Measurements from ENCODE around the gene KMT5C. TPM values are rescaled to one million over a fixed set of nuclear protein-coding genes. Genes with fewer than 3 reads are reported as not detected.

Gene KMT5C
- total RNA-seq, 1 donor from 2014 or later, result 12.0 TPM

DNA sequence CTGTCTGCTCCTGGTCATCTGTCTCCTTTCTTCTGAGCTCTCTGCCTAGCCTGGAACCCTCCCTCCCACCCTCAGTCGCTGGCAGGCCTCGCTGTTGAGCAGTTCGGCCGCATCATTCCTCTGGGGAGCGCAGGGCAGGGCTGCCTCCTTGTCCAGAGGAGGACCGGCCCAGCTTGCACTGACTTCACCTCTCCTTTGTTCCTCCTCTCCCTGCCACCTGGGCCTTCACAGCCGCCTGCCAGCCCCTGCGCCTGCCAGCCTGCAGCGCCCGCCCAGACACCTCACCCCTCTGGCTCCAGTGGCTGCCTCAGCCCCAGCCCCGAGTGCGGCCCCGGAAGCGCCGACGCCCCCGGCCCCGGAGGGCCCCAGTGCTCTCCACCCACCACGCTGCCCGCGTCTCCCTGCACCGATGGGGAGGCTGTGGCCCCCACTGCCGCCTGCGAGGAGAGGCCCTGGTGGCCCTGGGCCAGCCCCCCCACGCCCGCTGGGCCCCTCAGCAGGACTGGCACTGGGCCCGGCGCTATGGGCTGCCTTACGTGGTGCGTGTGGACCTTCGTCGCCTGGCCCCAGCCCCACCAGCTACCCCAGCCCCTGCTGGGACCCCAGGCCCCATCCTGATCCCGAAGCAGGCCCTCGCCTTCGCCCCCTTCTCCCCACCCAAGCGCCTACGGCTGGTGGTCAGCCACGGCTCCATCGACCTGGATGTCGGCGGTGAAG is 7.2 kb downstream of the KMT5C start:
- DNase-seq (ENCODE audit: low spot score), result no peak

DNA sequence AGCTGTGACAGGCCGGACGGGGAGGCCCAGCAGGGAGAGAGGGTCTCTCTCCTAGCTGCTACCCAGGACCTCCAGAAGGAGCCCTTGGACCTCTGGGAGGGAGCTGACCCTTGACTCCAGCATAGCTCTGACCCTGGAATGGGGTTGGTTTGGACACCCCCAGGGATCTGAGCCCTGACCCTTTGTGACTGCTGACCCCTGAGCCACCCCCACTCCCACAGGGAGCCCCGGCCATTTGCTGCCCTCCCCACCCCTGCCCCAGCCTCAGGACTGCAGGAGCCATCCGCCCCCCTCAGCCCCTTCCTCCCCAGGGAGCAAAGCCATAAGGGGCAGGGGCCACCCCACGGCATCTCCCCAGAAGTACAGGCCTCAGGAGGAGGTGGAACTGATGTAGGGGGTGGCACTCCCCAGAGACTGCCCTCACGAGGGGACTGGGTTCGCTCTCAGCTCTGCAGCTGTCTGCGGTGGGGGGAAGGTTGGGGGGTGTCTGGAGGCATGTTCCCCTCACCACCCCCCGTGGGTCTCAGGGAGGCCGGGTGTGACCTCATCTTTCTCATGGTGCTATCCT is 7.8 kb downstream of the KMT5C start:
- DNase-seq (ENCODE audit: low spot score), result no peak

DNA sequence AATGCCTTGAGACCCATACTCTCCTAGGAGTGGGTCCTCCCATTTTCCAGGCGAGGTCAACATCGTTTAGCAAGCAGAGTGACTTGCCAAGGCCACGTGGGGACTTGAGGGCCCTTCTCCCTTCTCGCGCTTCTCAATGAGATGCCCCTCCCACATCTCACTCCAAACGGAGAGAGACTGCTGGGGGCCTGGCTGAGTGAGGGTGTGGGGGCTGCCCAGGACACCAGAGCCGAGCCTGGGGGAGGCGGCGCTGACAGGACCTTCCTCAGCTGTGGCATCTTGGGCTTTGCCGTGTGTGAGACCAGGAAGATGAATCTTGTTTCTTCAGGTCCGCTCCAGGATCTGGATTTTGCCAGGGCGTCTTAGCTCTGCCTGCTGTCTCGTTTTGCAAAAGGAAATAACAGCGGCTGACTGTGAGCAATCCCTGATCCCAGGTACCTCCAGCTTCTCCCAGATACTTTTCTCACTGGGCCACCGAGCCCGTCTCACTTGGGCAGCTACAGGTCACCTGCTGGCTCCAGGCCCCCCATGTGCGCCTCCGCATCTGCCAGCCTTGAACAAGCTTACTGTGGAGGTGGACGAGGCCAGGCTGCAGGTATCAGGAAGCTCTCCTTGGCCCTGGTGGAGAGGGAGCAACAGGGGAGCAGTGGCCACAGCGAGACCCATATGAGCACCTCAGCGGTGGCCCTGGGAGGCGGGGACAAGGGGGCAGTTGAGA is 8.8 kb downstream of the KMT5C start:
- no peak for DNase-seq (ENCODE audit: low spot score)

- DNase-seq (ENCODE audit: low spot score), result no peak
These were observed 11.1 kb downstream of the KMT5C start for GRCh38 chr19:55350620-55351315.

DNA sequence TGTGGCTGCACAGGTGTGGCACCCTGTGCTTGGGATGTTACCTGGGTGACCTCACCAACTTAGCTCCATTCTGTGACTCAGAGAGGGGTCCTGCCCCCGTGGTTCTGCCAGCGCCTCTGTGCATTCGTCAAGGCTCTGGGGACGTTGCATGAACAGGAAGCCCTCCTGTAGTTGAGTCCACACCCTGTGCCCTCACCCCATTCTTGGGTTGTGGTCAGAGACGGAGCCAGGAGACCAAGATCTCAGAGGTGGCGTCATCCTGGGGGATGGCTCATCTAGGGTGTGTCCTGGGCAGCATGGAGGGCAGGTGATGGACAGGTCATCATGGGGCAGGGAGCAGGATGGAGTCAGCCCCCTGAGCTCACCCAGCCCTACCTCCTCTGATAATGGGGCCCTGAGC is 12.4 kb downstream of the KMT5C start:
- no peak for DNase-seq (ENCODE audit: low spot score)

- DNase-seq (ENCODE audit: low spot score), result no peak
These were observed 13.0 kb downstream of the KMT5C start for GRCh38 chr19:55352549-55353145.

GRCh38 chr19:55353356-55353802 is 13.7 kb downstream of the KMT5C start:
- no peak for DNase-seq (ENCODE audit: low spot score)

DNA sequence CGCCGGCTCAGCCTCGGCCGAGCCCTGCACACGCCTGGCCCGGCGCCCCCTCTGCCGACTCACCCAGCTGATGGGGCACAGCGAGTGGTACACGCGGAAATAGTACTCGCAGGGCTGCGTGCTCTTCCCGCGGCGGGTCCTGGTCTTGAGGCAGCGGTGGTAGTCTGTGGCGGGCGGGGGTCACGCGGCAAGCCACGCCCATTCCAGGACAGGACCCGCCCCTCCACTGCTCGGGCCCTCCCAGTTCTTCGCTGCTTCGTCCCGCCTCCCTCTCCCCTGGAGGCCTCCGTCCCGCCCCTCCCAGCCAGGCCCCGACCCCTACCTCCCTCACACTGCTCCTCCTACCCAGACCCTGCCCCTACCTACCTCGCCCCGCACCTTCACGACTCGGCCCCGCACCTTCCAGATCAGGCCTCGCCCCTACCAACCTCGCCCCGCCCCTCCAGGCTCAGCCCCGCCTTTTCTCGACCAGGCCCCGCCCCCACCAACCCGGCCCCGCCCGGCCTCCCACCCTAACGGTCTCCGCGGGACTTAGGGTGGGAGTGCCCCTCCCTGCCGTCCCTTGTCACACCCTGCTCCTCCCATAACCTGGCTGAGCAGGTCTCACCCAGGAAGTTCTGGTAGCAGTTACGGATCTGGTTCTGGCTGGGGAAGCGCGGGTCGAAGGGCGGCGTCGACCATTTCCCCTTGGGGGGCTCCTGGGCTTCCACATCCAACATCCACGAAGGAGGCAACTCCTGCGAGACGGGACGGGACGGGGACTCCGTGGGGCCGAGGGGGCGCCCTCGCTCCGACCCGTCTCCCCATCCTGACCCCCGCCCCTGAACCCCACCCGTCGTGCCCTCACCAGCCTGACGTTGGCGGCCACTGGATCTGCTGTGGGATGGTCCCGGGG is 14.4 kb downstream of the KMT5C start:
- DNase-seq (ENCODE audit: low spot score), result no peak

GRCh38 chr19:55354698-55355212 is 15.1 kb downstream of the KMT5C start, which contains the start of gene COX6B2:
Gene COX6B2, minus strand, starts transcription at chr19:55354719. Its CDS starts 198 bp downstream, at chr19:55354521.
- DNase-seq (ENCODE audit: low spot score), result no peak

DNA sequence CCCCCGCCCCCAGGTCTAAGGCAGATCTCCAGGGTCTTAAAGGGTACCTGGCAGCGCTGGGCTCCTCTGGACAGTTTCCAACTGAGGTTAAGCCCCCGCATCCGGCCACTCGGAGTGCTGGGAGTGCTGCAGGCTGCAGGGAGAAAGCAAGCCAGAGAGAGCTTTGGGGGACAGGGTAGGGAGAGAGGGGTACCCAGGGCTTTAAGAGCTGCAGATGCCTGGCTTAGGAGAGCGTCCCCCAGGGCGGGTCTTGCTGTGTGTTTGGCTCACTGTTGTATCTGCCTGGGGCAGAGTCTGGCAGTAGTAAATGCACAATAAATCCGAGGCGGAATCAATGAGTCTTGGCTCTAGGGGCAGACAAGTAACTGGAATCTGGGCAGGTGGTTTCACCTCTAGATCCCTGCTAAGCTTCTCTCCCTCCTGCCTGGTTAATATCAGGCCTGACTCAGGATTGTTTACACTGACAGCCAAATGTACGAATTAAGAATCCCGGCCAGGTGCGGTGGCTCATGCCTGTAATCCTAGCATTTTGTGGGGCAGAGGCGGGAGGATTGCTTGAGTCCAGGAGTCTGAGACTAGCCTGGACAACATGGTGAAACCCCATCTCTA is 15.6 kb downstream of the KMT5C start:
- no peak for DNase-seq (ENCODE audit: low spot score)

- DNase-seq (ENCODE audit: low spot score), result no peak
These were observed 18.8 kb downstream of the KMT5C start for GRCh38 chr19:55358493-55358892.

DNA sequence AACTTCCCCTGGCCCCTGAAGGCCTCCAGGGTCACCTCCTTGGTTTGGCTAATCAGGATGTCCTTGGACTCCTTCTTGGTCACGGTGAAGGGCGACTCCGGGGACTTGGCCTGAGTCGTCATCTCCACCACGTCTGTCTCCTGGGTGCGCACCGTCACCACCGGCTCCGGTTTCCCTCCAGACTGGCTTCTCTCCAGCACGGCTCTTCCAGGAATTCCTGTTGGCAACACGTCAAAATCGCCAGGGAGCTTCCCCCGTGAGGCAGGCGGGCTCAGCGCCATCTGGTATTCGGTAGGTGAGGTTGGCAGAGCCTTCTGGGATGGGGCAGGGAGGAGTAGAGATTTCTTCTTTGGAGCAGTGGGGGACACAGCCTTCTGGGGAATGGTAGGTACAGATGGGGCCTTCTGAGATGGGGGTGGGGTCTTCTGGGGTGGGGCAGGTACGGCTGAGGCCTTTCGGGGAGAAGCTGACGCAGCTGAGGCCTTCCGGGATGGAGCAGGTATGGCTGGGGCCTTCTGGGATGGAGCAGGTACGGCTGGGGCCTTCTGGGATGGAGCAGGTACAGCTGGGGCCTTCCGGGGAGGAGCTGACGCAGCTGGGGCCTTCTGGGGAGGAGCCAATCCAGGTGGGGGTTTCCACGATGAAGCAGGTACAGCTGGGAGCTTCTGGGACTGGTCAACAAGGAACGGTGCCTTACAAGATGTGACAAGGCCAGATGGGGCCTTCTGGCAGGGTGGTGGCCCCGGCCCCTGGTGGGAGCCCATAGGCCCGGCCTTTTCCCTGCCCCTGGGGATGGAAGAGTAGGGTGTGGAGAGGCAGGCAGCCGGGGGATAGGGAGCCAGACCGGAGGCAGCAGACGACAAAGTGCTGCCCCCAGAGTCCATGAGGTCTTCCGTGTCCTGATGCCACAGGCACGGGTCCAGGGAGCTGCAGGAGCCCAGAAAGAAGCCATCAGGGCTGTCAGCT is 19.6 kb downstream of the KMT5C start:
- DNase-seq (ENCODE audit: low spot score), result no peak

GRCh38 chr19:55360902-55361301 is 21.2 kb downstream of the KMT5C start:
- no peak for DNase-seq (ENCODE audit: low spot score)

DNA sequence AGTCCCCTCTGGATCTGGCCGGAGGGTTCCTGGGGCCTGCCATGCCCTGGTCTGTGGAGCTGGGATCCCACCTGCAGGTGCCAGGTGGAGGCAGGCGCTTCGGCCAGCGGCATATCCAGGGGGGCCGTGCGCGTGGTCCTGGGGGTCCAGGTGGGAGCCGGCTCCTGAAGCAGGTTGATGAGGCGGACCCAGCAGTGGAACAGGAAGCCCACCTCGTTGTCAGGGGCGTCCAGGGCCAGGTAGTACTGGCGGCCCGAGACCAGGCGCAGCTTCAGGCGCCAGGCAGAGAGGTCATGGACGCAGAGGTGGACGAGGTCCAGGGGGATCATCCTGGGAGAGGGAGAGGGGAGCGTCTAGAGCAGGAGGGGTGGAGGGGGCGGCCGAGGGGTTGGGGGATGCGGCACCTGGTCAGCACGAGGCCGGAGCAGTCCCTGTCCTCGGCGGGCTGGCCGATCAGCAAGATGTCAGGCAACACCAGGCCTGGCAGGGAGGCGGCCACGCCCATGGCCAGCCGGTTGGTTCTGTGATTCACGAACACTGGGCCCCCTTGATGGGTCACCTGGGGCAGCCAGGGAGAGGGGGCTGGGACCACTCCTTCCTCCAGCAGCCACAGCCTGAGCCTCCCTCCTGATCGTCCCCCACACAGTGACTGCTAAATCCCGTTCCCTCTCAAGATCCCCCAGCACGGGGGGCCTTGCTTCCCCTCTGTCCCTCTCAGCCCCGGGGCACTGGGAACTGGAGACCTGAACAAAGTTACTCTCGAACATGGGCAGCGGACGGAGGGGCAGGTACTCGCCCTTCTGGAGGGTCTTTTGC is 22.7 kb downstream of the KMT5C start:
- no peak for DNase-seq (ENCODE audit: low spot score)

DNA sequence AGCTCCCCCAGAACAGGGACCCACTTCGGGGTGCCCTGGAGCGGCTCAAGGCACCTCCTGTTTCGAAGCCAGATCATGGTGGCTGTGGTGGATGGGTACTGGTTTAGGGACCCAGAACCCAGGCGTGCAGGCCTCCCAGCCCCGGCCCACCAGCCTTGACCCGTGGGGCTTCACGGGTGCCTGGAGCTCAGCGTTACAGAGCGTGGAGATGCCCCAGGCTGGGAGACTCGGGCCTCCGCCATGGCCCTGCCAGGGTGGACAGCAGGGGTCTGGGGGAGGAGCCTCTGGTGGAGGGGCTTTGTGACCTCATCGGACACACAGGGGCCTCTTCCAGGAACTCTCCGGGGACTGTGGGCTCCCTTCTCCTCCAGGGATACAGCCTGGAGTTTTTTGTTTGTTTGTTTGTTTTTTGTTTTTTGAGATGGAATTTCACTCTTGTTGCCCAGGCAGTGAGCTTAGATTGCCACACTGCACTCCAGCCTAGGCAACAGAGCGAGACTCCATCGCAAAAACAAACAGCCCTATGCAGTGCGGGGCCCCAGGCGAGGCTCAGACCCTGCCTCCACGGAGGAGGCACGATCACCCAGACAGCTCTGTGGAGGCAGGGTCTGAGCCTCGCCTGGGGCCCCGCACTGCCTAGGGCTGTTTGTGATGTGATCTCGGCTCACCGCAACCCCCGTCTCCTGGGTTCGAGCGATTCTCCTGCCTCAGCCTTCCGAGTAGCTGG is 23.5 kb downstream of the KMT5C start, which contains the start of gene GARIN5B:
Gene GARIN5B, minus strand, starts transcription at position 271 of the 727 bp plus-strand sequence. Its CDS starts 194 bp downstream, at position 77.
- no peak for DNase-seq (ENCODE audit: low spot score)

GRCh38 chr19:55365245-55365644 is 25.6 kb downstream of the KMT5C start:
- DNase-seq (ENCODE audit: low spot score), result no peak

DNA sequence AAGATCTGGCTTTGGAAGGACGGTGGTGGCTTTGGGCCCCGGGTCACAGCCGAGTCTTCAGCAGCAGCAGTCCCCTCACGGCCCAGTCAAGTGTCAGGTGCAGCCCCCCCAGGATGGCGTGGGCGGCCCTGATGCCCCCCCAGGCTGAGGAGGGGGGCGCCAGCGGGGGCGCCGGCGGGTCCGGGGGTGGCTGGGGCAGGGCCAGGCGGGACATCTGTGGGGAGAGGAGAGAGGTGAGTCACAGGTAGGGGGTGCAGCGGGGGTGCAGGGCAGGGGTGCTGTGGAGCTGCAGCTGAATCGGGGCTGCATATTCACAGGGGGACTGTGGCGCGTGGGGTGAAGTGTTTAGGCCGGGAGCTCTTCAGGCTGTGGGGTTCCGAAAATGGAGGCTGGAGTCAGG is 26.3 kb downstream of the KMT5C start:
- no peak for DNase-seq (ENCODE audit: low spot score)
